HepG2 (cell line): ENCODE measurements around the gene DOCK4. TPM values are rescaled to one million over a fixed set of nuclear protein-coding genes. Genes with fewer than 3 reads are reported as not detected.

ENCODE experiments used
- ATAC-seq: fragments of 200-7000 bp; cut with Tn5 transposase; 3 replicates; pipeline ENCODE4 v1.9.1; 2020; ENCODE audit warnings: mild to moderate bottlenecking, moderate library complexity
- BruUV-seq: library from RNA; stranded (reverse); fragments of 400-500 nt; replicated peaks from 2 replicates; lab custom pipeline; 2021; lab: Mats Ljungman, UMichigan
- CTCF ChIA-PET: fragments of 300-600 bp; formaldehyde crosslinking; extraction: SDS; loops from one replicate; lab custom pipeline; 2021; ENCODE audit warnings: low total read pairs, inconsistent platforms, low intra/inter-chr PET ratio; lab: Yijun Ruan, JAX
- POLR2A ChIA-PET: fragments of 350-600 bp; sonication (Branson Sonifier 250); formaldehyde crosslinking; loops from one replicate; lab custom pipeline; 2020; ENCODE audit warnings: antibody characterized with exemption, inconsistent platforms; lab: Yijun Ruan, JAX
- DNase-seq: peaks from one replicate; pipeline ENCODE4 v3.0.0-alpha.2; 2015; ENCODE audit warnings: low spot score
- FAIRE-seq: peaks from 3 replicates; lab custom pipeline; 2011; peaks lifted over from hg19 to GRCh38; lab: Jason Lieb, UNC
- H2AFZ ChIP-seq: one replicate; pipeline ENCODE4 v1.6.1; 2011; ENCODE audit warnings: low read length, inconsistent platforms
- H3K27ac ChIP-seq: fragments of 300-600 bp; 3 replicates; pipeline ENCODE4 v1.8.0; 2011; ENCODE audit warnings: mixed run types, mild to moderate bottlenecking, mixed read lengths, low read length, inconsistent platforms; ENCODE audit not compliant: insufficient read depth; ENCODE audit errors: extremely low read length
- H3K27me3 ChIP-seq, 2 experiments: fragments of 200-600 bp in 1 of 2; 2 replicates in 1 of 2; 3 replicates in 1 of 2; pipeline versions ENCODE4 v1.6.0 to v1.8.0; 2011; ENCODE audit warnings: low read length in 2 of 2, mild to moderate bottlenecking in 2 of 2, moderate library complexity in 2 of 2, inconsistent platforms in 1 of 2; ENCODE audit not compliant: insufficient read depth in 2 of 2, control insufficient read depth in 1 of 2
- H3K36me3 ChIP-seq, 2 experiments: fragments of 200-600 bp in 1 of 2; replicated peaks in 1 of 2; 2 replicates in 1 of 2; 3 replicates in 1 of 2; pipeline versions ENCODE4 v1.5.1 to v1.8.0; 2011; ENCODE audit warnings: low read length in 2 of 2, inconsistent platforms in 1 of 2; ENCODE audit not compliant: insufficient read depth in 2 of 2, control insufficient read depth in 1 of 2
- H3K4me1 ChIP-seq: 2 replicates; pipeline ENCODE4 v1.5.1; 2012; ENCODE audit warnings: low read length, inconsistent platforms; ENCODE audit not compliant: insufficient read depth
- H3K4me2 ChIP-seq: 2 replicates; pipeline ENCODE4 v1.6.0; 2011; ENCODE audit warnings: low read depth, low read length, inconsistent platforms
- H3K4me3 ChIP-seq, 3 experiments: fragments of 200-600 bp in 1 of 3; sonication (generic), shearing (Covaris generic) in 1 of 3; replicated peaks in 1 of 3; 2 replicates each; pipeline ENCODE4 v1.5.1; 2011 to 2016; ENCODE audit warnings: low read length in 3 of 3, inconsistent platforms in 2 of 3, low read depth in 2 of 3, mild to moderate bottlenecking in 2 of 3, control low read depth in 1 of 3, mixed read lengths in 1 of 3; ENCODE audit not compliant: insufficient read depth in 1 of 3
- H3K79me2 ChIP-seq: one replicate; pipeline ENCODE4 v1.6.1; 2011; ENCODE audit warnings: low read length, inconsistent platforms; ENCODE audit not compliant: insufficient read depth
- H3K9ac ChIP-seq: 2 replicates; pipeline ENCODE4 v1.6.0; 2011; ENCODE audit warnings: mild to moderate bottlenecking, low read depth, low read length, inconsistent platforms; ENCODE audit not compliant: insufficient read depth
- H3K9me3 ChIP-seq: 2 replicates; pipeline ENCODE4 v1.5.1; 2012; ENCODE audit warnings: mild to moderate bottlenecking, low read length
- H4K20me1 ChIP-seq: 2 replicates; pipeline ENCODE4 v1.6.0; 2011; ENCODE audit warnings: inconsistent platforms, mild to moderate bottlenecking, low read length, moderate library complexity; ENCODE audit not compliant: insufficient read depth
- ATF5 ChIP-seq: sonication (generic); formaldehyde crosslinking; IDR thresholded peaks from 2 replicates; pipeline ENCODE4 v1.4.0; 2020; ENCODE audit warnings: mild to moderate bottlenecking, low read depth, missing genetic modification reagents
- BATF2 ChIP-seq: sonication (generic); formaldehyde crosslinking; IDR thresholded peaks from 2 replicates; pipeline ENCODE4 v1.8.0; 2022; ENCODE audit warnings: mild to moderate bottlenecking, missing genetic modification reagents, moderate library complexity
- CHD4 ChIP-seq: fragments of 200-600 bp; sonication (generic); IDR thresholded peaks from 2 replicates; pipeline ENCODE4 v1.7.0; 2017; ENCODE audit warnings: mild to moderate bottlenecking, low read length, borderline replicate concordance
- ESRRA ChIP-seq: sonication (generic); formaldehyde crosslinking; IDR thresholded peaks from 2 replicates; pipeline ENCODE4 v1.5.1; 2020; ENCODE audit warnings: mild to moderate bottlenecking, low read depth, missing genetic modification reagents
- GTF3A ChIP-seq: sonication (generic); formaldehyde crosslinking; conservative IDR thresholded peaks from 2 replicates; pipeline ENCODE4 v1.4.0; 2020; ENCODE audit warnings: mild to moderate bottlenecking, missing genetic modification reagents
- GZF1 ChIP-seq: sonication (generic); formaldehyde crosslinking; IDR thresholded peaks from 2 replicates; pipeline ENCODE4 v1.5.1; 2020; ENCODE audit warnings: mild to moderate bottlenecking, missing genetic modification reagents
- HES4 ChIP-seq: sonication (generic); formaldehyde crosslinking; IDR thresholded peaks from 2 replicates; pipeline ENCODE4 v1.9.0; 2021; ENCODE audit warnings: mild to moderate bottlenecking, missing genetic modification reagents, borderline replicate concordance
- IKZF5 ChIP-seq: IDR thresholded peaks from 2 replicates; pipeline ENCODE4 v1.6.1; 2018; ENCODE audit warnings: missing genetic modification reagents, mild to moderate bottlenecking, missing compliant biosample characterization
- MIXL1 ChIP-seq: IDR thresholded peaks from 2 replicates; pipeline ENCODE4 v1.6.1; 2016
- MYC ChIP-seq: sonication (generic); formaldehyde crosslinking; IDR thresholded peaks from 2 replicates; pipeline ENCODE4 v1.9.0; 2021; ENCODE audit warnings: missing genetic modification reagents, borderline replicate concordance
- SAP130 ChIP-seq: IDR thresholded peaks from 2 replicates; pipeline ENCODE4 v1.6.1; 2016; ENCODE audit warnings: low read depth
- TEAD2 ChIP-seq: sonication (generic); formaldehyde crosslinking; IDR thresholded peaks from 2 replicates; pipeline ENCODE4 v1.9.0; 2021; ENCODE audit warnings: missing genetic modification reagents
- TSC22D2 ChIP-seq: sonication (generic); formaldehyde crosslinking; IDR thresholded peaks from 2 replicates; pipeline ENCODE4 v1.5.1; 2020; ENCODE audit warnings: missing genetic modification reagents, mild to moderate bottlenecking, borderline replicate concordance
- YY1 ChIP-seq: IDR thresholded peaks from 2 replicates; pipeline ENCODE4 v1.6.1; 2011; ENCODE audit warnings: low read length, low read depth, moderate library complexity, mild to moderate bottlenecking; ENCODE audit not compliant: insufficient read depth, insufficient replicate concordance
- ZNF331 ChIP-seq: sonication (generic); formaldehyde crosslinking; IDR thresholded peaks from 2 replicates; pipeline ENCODE4 v1.4.0; 2020; ENCODE audit warnings: missing genetic modification reagents
- ZNF567 ChIP-seq: sonication (generic); formaldehyde crosslinking; IDR thresholded peaks from 2 replicates; pipeline ENCODE4 v1.8.1; 2023; ENCODE audit warnings: mild to moderate bottlenecking, missing genetic modification reagents, borderline replicate concordance
- WGBS: methylation state at CpG from one replicate; pipeline ENCODE4 v1.1.6; 2017; ENCODE audit warnings: low lambda C conversion rate; 5-methylcytosine and 5-hydroxymethylcytosine counted together
- in situ Hi-C: cut with HindIII; loops from 2 replicates; pipeline ENCODE4 v1.10.0; 2017; ENCODE audit warnings: low pct_unique_long_range_greater_than_20kb; ENCODE audit not compliant: extremely low pct_ligation_motif_present
- intact Hi-C: fragments of 100-400 bp; cut with micrococcal nuclease; formaldehyde crosslinking; loops from one replicate; pipeline ENCODE4 v1.10.0; 2022; ENCODE audit not compliant: unreplicated experiment
- polyA plus RNA-seq, 8 experiments: library from polyadenylated mRNA; depleted of rRNA in 3 of 8; stranded (reverse) in 7 of 8; unstranded in 1 of 8; fragments of >200 nt; fragmentation: Illumina TruSeq in 4 of 8; extraction: Trizol in 4 of 8; gene quantifications; 2 replicates each; pipeline versions ENCODE4 v1.2.1 to v1.2.3, GENCODE V29; 2011 to 2016; ENCODE audit warnings: low read depth in 4 of 8, missing spikeins in 1 of 8, mixed read lengths in 1 of 8; ENCODE audit not compliant: insufficient read depth in 1 of 8
- total RNA-seq, 5 experiments: library from RNA; depleted of rRNA; stranded (reverse); fragments of >200 nt; fragmentation: Illumina TruSeq; extraction: Trizol; gene quantifications; 2 replicates each; pipeline ENCODE4 v1.2.3, GENCODE V29; 2016; ENCODE audit warnings: low read depth in 1 of 5
- TF ChIP-seq, protein P1 (sequence below): IDR thresholded peaks from 2 replicates; pipeline ENCODE4 v1.6.1; 2016; ENCODE audit warnings: missing biosample characterization, missing genetic modification reagents, low read depth
- TF ChIP-seq, protein P2 (sequence below): sonication (generic); formaldehyde crosslinking; IDR thresholded peaks from 2 replicates; pipeline ENCODE4 v1.5.0; 2020; ENCODE audit warnings: mild to moderate bottlenecking, missing genetic modification reagents

Gene DOCK4
- total and polyA plus RNA-seq, 2 of the 13 experiments (the other 11 are each of a cell fraction or from before 2014, with no cell fraction given) = 13.5 to 17.4 TPM

DNA sequence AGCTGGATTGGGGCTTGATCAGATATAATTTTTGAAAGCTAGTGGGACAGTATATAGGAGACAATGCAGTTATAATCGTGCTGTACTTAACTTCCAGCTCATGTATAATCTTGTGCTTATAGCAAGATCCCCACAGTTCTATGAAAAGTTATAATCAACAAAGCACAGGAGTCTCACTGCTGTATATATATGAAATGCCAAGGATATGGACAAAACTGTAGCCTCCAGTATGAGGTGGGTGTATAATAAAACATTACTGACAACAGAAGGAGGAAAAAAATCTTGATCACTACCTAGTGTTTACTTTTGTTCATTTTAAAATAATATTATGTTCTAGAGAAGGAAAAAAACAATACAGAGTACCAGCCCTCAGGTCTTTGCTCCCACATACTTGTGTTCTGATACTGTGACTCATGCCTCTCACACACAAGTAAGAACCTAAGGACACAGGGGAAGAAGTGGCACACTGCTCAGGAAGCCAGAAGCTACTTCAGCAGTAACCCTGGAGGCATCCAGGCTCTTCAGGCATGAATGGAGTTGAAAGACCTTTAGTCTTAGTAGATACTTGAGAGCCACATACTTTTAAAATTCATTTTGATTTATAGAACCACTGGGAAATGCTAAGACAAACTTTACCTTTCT, 378.2 kb downstream of the DOCK4 start:
- 100% methylated on average over 1 of the region's 1 CpG for WGBS
- H3K27ac ChIP-seq = no peak overlapping the region
- no peak for ATAC-seq
- TF ChIP-seq, protein P1, sequence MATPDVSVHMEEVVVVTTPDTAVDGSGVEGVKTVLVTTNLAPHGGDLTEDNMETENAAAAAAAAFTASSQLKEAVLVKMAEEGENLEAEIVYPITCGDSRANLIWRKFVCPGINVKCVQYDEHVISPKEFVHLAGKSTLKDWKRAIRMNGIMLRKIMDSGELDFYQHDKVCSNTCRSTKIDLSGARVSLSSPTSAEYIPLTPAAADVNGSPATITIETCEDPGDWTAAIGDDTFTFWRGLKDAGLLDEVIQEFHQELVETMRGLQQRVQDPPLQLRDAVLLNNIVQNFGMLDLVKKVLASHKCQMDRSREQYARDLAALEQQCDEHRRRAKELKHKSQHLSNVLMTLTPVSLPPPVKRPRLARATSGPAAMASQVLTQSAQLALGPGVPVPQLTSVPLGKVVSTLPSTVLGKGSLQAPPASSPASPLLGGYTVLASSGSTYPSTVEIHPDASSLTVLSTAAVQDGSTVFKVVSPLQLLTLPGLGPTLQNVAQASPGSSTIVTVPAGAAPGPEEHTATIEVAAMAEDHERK (CRISPR knock-in tag) = no peak
- TF ChIP-seq YY1 (no peak), ZNF331 (CRISPR knock-in tag) (no peak), BATF2 (CRISPR knock-in tag) (no peak), TEAD2 (CRISPR knock-in tag) (no peak), HES4 (CRISPR knock-in tag) (no peak), MIXL1 (no peak), GZF1 (CRISPR knock-in tag) (no peak), TSC22D2 (CRISPR knock-in tag) (no peak), IKZF5 (no peak), ATF5 (CRISPR knock-in tag) (no peak), SAP130 (CRISPR knock-in tag) (no peak), MYC (CRISPR knock-in tag) (no peak), CHD4 (no peak), GTF3A (CRISPR knock-in tag) (no peak), ZNF567 (no peak), ESRRA (CRISPR knock-in tag) (no peak)
- TF ChIP-seq, protein P2, sequence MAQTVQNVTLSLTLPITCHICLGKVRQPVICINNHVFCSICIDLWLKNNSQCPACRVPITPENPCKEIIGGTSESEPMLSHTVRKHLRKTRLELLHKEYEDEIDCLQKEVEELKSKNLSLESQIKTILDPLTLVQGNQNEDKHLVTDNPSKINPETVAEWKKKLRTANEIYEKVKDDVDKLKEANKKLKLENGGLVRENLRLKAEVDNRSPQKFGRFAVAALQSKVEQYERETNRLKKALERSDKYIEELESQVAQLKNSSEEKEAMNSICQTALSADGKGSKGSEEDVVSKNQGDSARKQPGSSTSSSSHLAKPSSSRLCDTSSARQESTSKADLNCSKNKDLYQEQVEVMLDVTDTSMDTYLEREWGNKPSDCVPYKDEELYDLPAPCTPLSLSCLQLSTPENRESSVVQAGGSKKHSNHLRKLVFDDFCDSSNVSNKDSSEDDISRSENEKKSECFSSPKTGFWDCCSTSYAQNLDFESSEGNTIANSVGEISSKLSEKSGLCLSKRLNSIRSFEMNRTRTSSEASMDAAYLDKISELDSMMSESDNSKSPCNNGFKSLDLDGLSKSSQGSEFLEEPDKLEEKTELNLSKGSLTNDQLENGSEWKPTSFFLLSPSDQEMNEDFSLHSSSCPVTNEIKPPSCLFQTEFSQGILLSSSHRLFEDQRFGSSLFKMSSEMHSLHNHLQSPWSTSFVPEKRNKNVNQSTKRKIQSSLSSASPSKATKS (CRISPR knock-in tag) = no peak

More for the DNA sequence above, 378.2 kb downstream of the DOCK4 start:
- BruUV-seq = no TSS peak
- CTCF ChIA-PET = no interaction called here
- no peaks in the 10 kb centered on the region for H3K9me3 ChIP-seq
- H3K4me3 ChIP-seq = no peak overlapping the region
- DNase-seq = no peak
- H3K9ac ChIP-seq = no peak overlapping the region
- H3K36me3 ChIP-seq = peaks cover 0 to 3% of the 10 kb centered on the region in 2 experiments; a peak in 2 of 5 replicates
- H3K79me2 ChIP-seq = no peaks in the 10 kb centered on the region
- in situ Hi-C loops = no loop called here
- intact Hi-C loops = no loop called here
- no peaks in the 10 kb centered on the region for H3K4me1 ChIP-seq
- no peaks in the 10 kb centered on the region for H3K27me3 ChIP-seq
- no peak overlapping the region for H2AFZ ChIP-seq
- FAIRE-seq = no peak
- no peak overlapping the region for H3K4me2 ChIP-seq
- POLR2A ChIA-PET = no interaction called here
- no peaks in the 10 kb centered on the region for H4K20me1 ChIP-seq
